Endodermal cell (in vitro differentiated cells): ENCODE results near the gene AQP1. TPM values are rescaled to one million over a fixed set of nuclear protein-coding genes. Genes with fewer than 3 reads are reported as not detected.

Source experiments
- DNase-seq: peaks from one replicate; pipeline ENCODE4 v3.0.0-alpha.2; 2017
- H3K27ac ChIP-seq: 2 replicates; pipeline ENCODE4 v1.5.1; 2013; ENCODE audit warnings: mild to moderate bottlenecking, low read depth, low read length, moderate library complexity
- H3K27me3 ChIP-seq: 2 replicates; pipeline ENCODE4 v1.6.1; 2013; ENCODE audit warnings: mild to moderate bottlenecking, low read length, moderate library complexity; ENCODE audit not compliant: insufficient read depth, control insufficient read depth, poor library complexity, severe bottlenecking
- H3K36me3 ChIP-seq: 2 replicates; pipeline ENCODE4 v1.7.0; 2013; ENCODE audit warnings: mild to moderate bottlenecking, low read length, moderate library complexity; ENCODE audit not compliant: control insufficient read depth, insufficient read depth
- H3K4me1 ChIP-seq: one replicate; pipeline ENCODE4 v1.7.0; 2013; ENCODE audit warnings: low read length; ENCODE audit not compliant: control insufficient read depth, insufficient read depth
- H3K4me3 ChIP-seq: 2 replicates; pipeline ENCODE4 v1.5.1; 2013; ENCODE audit warnings: mild to moderate bottlenecking, low read length, moderate library complexity
- H3K9ac ChIP-seq: 2 replicates; pipeline ENCODE4 v1.6.1; 2013; ENCODE audit warnings: mild to moderate bottlenecking, low read length, moderate library complexity; ENCODE audit not compliant: poor library complexity, severe bottlenecking; ENCODE audit errors: extremely low read depth
- H3K9me3 ChIP-seq: 2 replicates; pipeline ENCODE4 v1.6.1; 2013; ENCODE audit warnings: mild to moderate bottlenecking, low read length, moderate library complexity; ENCODE audit not compliant: control insufficient read depth
- H3K27ac Mint-ChIP-seq: 2 replicates; pipeline ENCODE4 v1.8.0; 2020; ENCODE audit warnings: mixed read lengths
- H3K27me3 Mint-ChIP-seq: 2 replicates; pipeline ENCODE4 v1.8.0; 2021; ENCODE audit warnings: mild to moderate bottlenecking, mixed read lengths; ENCODE audit not compliant: insufficient read depth
- H3K36me3 Mint-ChIP-seq: 2 replicates; pipeline ENCODE4 v1.8.0; 2020; ENCODE audit warnings: low read depth, mixed read lengths
- H3K4me1 Mint-ChIP-seq: 2 replicates; pipeline ENCODE4 v1.8.0; 2020; ENCODE audit warnings: mixed read lengths
- H3K4me3 Mint-ChIP-seq: 2 replicates; pipeline ENCODE4 v1.8.0; 2020; ENCODE audit warnings: mild to moderate bottlenecking, moderate library complexity, mixed read lengths
- H3K9me3 Mint-ChIP-seq: 2 replicates; pipeline ENCODE4 v1.8.0; 2020; ENCODE audit warnings: mild to moderate bottlenecking, mixed read lengths
- CTCF ChIP-seq: fragments of 200-600 bp; sonication (generic); conservative IDR thresholded peaks from 2 replicates; pipeline ENCODE4 v1.5.0; 2021; ENCODE audit warnings: antibody characterized with exemption, mild to moderate bottlenecking
- WGBS, 2 experiments: methylation state at CpG; one replicate each; pipeline versions ENCODE4 v1.1.5 to v1.1.7; 2013; ENCODE audit warnings: missing lambda C conversion rate in 2 of 2, mixed read lengths in 1 of 2; ENCODE audit not compliant: insufficient coverage in 1 of 2, insufficient read length in 1 of 2; 5-methylcytosine and 5-hydroxymethylcytosine counted together
- total RNA-seq, 2 donors: library from RNA; stranded (reverse); fragmentation: NEBNext Ultra II Directional in 1 of 2; extraction: Animal tissue kit (Norgen Biotek cat#: 25700) in 1 of 2; gene quantifications; 2 replicates in 1 of 2; 3 replicates in 1 of 2; pipeline ENCODE4 v1.2.1, GENCODE V29; 2021

Gene AQP1
- total RNA-seq, 2 donors from 2014 or later = 0.26 to 0.91 TPM

- peak; percentile 40 for DNase-seq
- H3K9me3 Mint-ChIP-seq = no peaks in the 10 kb centered on the region
Observed at GRCh38 chr7:30936650-30937245, 25.1 kb downstream of the AQP1 start.

GRCh38 chr7:30937416-30937815 lies 25.8 kb downstream of the AQP1 start:
- 89 to 90% methylated on average over 3 of the region's 3 CpGs for WGBS, 2 experiments

More at GRCh38 chr7:30936650-30937245, 25.1 kb downstream of the AQP1 start:
- no peak overlapping the region for H3K27ac Mint-ChIP-seq
- H3K36me3 Mint-ChIP-seq = no peaks in the 10 kb centered on the region
- H3K27me3 Mint-ChIP-seq = peaks cover 18% of the 10 kb centered on the region
- Histone ChIP-seq H3K27me3 (peaks cover 13% of the 10 kb centered on the region), H3K27ac (no peak overlapping the region), H3K9ac (no peak overlapping the region), H3K4me3 (no peak overlapping the region), H3K4me1 (no peaks in the 10 kb centered on the region), H3K9me3 (no peaks in the 10 kb centered on the region), H3K36me3 (no peaks in the 10 kb centered on the region)
- TF ChIP-seq CTCF = no peak
- no peak overlapping the region for H3K4me3 Mint-ChIP-seq
- peaks cover 15% of the 10 kb centered on the region for H3K4me1 Mint-ChIP-seq

GRCh38 chr7:30938435-30939316 lies 27.0 kb downstream of the AQP1 start:
- Histone ChIP-seq H3K27ac (no peak overlapping the region), H3K27me3 (peaks cover 26% of the 10 kb centered on the region), H3K9me3 (no peaks in the 10 kb centered on the region), H3K4me1 (no peaks in the 10 kb centered on the region), H3K36me3 (no peaks in the 10 kb centered on the region), H3K4me3 (no peak overlapping the region), H3K9ac (no peak overlapping the region)
- peak overlapping the region; percentile 81 for H3K27ac Mint-ChIP-seq
- TF ChIP-seq CTCF = peak; percentile 99
- H3K4me3 Mint-ChIP-seq = peak overlapping the region; percentile 47
- whole genome bisulfite sequencing, 2 experiments = 16 to 23% methylated on average over 11 to 25 of the region's 25 CpGs
- peaks cover 21% of the 10 kb centered on the region for H3K27me3 Mint-ChIP-seq
- no peaks in the 10 kb centered on the region for H3K9me3 Mint-ChIP-seq
- H3K36me3 Mint-ChIP-seq = no peaks in the 10 kb centered on the region
- H3K4me1 Mint-ChIP-seq = peaks cover 8% of the 10 kb centered on the region
- DNase-seq = peak; percentile 99

More at GRCh38 chr7:30937416-30937815, 25.8 kb downstream of the AQP1 start:
- Mint-ChIP-seq H3K4me1 (peaks cover 13% of the 10 kb centered on the region), H3K27ac (no peak overlapping the region), H3K9me3 (no peaks in the 10 kb centered on the region), H3K27me3 (peaks cover 16% of the 10 kb centered on the region), H3K4me3 (no peak overlapping the region), H3K36me3 (no peaks in the 10 kb centered on the region)
- Histone ChIP-seq H3K36me3 (no peaks in the 10 kb centered on the region), H3K27me3 (peaks cover 20% of the 10 kb centered on the region), H3K27ac (no peak overlapping the region), H3K9me3 (no peaks in the 10 kb centered on the region), H3K4me3 (no peak overlapping the region), H3K9ac (no peak overlapping the region), H3K4me1 (no peaks in the 10 kb centered on the region)
- no peak for DNase-seq
- TF ChIP-seq CTCF = no peak
